ENCODE measurements around the gene ERG28. TPM values are rescaled to one million over a fixed set of nuclear protein-coding genes. Genes with fewer than 3 reads are reported as not detected.

The ERG28 gene
- total and polyA plus RNA-seq, 2 donors (not counting 3 experiments of a cell fraction or from before 2014, with no cell fraction given), result 31.9 to 46.0 TPM

DNA sequence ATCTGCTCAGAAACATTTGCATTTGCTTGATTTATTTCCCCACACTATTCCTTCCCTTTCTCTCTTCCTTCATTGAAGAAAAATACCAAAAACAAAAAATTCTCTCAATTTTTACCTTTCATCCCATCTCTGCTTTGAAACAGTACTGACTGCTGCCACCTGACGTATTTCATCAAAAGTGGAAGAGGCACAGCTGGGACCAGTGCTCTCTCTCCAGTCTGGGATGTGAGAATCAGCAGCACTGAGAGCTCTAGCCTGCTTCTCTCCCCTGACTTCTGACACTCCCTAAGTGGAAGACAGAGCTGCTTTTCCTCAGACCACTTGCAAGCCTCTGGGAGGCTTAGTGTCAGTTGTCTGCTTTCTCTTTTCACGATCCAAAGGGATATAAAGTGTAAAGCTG is 37.2 kb upstream of the ERG28 start:
- Histone ChIP-seq H3K9me3 (replicated peaks; ENCODE audit: control insufficient read depth, insufficient read depth, low read length) (no peaks in the 10 kb centered on the region), H2AFZ (ENCODE audit: low read depth, low read length) (no peak overlapping the region), H3K27me3 (ENCODE audit: control insufficient read depth in 2 of 2, insufficient read depth in 2 of 2, low read length in 2 of 2) (no peaks in the 10 kb centered on the region), H3K4me2 (ENCODE audit: insufficient read depth, low read length) (no peak overlapping the region), H3K27ac (ENCODE audit: insufficient read depth, low read depth, low read length) (no peak overlapping the region), H3K36me3 (ENCODE audit: control insufficient read depth in 2 of 2, extremely low read depth in 1 of 2, insufficient read depth in 2 of 2, low read length in 2 of 2) (peaks cover 11 to 12% of the 10 kb centered on the region in 2 experiments), H3K79me2 (ENCODE audit: control insufficient read depth, insufficient read depth, low read length) (no peaks in the 10 kb centered on the region), H3K9ac (replicated peaks; ENCODE audit: extremely low read depth, insufficient read depth, low read length) (no peak overlapping the region), H3K4me1 (ENCODE audit: control insufficient read depth, extremely low read depth, insufficient read depth, low read length) (no peaks in the 10 kb centered on the region), H4K20me1 (replicated peaks; ENCODE audit: control insufficient read depth, extremely low read depth, insufficient read depth, low read length) (no peaks in the 10 kb centered on the region), H3K9me1 (replicated peaks; ENCODE audit: control insufficient read depth, extremely low read depth, insufficient read depth, low read length) (no peaks in the 10 kb centered on the region), H3K4me3 (replicated peaks in 1 of 3; ENCODE audit: insufficient read depth in 1 of 3, low read depth in 1 of 3, low read length in 3 of 3) (no peak overlapping the region)
- DNase-seq (ENCODE audit: low read depth, low spot score) (no peak), FAIRE-seq (no peak)
- TF ChIP-seq MYC (IDR thresholded peaks at IDR 0.05; ENCODE audit: low read depth, low read length) (no peak), JUN (IDR thresholded peaks at IDR 0.05; ENCODE audit: borderline replicate concordance, insufficient read depth, insufficient read length, low read depth) (no peak), POLR2AphosphoS5 (IDR thresholded peaks at IDR 0.05; ENCODE audit: insufficient read depth, low read depth, low read length) (no peak), EZH2 (IDR thresholded peaks at IDR 0.05; ENCODE audit: borderline replicate concordance, low read depth, low read length, severe bottlenecking) (no peak), GATA2 (IDR thresholded peaks at IDR 0.05; ENCODE audit: insufficient read depth, insufficient read length, low read depth, low read length) (no peak), FOS (IDR thresholded peaks at IDR 0.05; ENCODE audit: borderline replicate concordance, insufficient read depth, low read length) (no peak), POLR2A (IDR thresholded peaks at IDR 0.05; ENCODE audit: low read depth, low read length) (no peak)
- TF ChIP-seq, protein P1, sequence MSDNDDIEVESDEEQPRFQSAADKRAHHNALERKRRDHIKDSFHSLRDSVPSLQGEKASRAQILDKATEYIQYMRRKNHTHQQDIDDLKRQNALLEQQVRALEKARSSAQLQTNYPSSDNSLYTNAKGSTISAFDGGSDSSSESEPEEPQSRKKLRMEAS (IDR thresholded peaks at IDR 0.05; ENCODE audit: insufficient read depth, insufficient read length), result no peak
- TF ChIP-seq, protein P2, sequence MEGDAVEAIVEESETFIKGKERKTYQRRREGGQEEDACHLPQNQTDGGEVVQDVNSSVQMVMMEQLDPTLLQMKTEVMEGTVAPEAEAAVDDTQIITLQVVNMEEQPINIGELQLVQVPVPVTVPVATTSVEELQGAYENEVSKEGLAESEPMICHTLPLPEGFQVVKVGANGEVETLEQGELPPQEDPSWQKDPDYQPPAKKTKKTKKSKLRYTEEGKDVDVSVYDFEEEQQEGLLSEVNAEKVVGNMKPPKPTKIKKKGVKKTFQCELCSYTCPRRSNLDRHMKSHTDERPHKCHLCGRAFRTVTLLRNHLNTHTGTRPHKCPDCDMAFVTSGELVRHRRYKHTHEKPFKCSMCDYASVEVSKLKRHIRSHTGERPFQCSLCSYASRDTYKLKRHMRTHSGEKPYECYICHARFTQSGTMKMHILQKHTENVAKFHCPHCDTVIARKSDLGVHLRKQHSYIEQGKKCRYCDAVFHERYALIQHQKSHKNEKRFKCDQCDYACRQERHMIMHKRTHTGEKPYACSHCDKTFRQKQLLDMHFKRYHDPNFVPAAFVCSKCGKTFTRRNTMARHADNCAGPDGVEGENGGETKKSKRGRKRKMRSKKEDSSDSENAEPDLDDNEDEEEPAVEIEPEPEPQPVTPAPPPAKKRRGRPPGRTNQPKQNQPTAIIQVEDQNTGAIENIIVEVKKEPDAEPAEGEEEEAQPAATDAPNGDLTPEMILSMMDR (IDR thresholded peaks at IDR 0.05; ENCODE audit: extremely low read depth in 1 of 2, insufficient read depth in 1 of 2, low read depth in 1 of 2, low read length in 2 of 2), result no peak
- POLR2A ChIA-PET, result no interaction called here
- intact Hi-C loops (cut with micrococcal nuclease), result no loop called here
- CTCF ChIA-PET, result interaction anchor here (1.2 to 2.7 kb wide), 2 partner anchors 11 to 285 kb away, joined by 4 to 20 read pairs; no protein-coding TSS in a partner anchor
- no TSS peak for BruUV-seq (replicated peaks)
- dilution Hi-C loops (cut with MboI; ENCODE audit: extremely low pct_ligation_motif_present, low sequenced_read_pairs), result no loop called here
